ENCODE data around the gene RRN3. TPM values are rescaled to one million over a fixed set of nuclear protein-coding genes. Genes with fewer than 3 reads are reported as not detected.
"Not testable (repeated sequence)": the region's sequence is repeated elsewhere in the genome, so short reads cannot be mapped to it uniquely, and the experiment has no call there.

Gene RRN3
- total RNA-seq, 1 donor from 2014 or later: 84.4 TPM

GRCh38 chr16:15100372-15100987 is 6.4 kb upstream of the RRN3 start:
- not testable (repeated sequence) for DNase-seq (ENCODE audit: low spot score in 2 of 2); FAIRE-seq

- FAIRE-seq; DNase-seq (ENCODE audit: low spot score in 2 of 2): not testable (repeated sequence)
Measured at GRCh38 chr16:15099366-15099909, 5.4 kb upstream of the RRN3 start.

DNA sequence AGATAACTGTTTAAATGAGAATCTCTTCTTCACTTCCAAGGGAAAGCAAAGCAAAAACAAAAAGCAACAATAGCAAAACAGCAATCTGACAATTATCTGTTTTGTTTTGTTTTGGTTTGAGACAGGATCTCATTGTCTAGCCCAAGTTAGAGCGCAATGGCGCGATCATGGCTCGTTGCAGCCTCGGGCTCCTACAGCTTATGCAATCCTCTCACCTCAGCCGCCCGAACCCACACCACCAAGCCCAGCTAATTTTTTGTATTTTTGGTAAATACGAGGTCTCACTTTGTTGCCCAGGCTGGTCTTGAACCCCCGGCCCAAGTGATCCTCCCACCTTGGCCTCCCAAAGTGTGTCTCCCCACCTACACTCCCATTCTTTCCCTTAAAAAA is 2.5 kb upstream of the RRN3 start:
- not testable (repeated sequence) for FAIRE-seq; DNase-seq (ENCODE audit: low spot score in 2 of 2)

DNA sequence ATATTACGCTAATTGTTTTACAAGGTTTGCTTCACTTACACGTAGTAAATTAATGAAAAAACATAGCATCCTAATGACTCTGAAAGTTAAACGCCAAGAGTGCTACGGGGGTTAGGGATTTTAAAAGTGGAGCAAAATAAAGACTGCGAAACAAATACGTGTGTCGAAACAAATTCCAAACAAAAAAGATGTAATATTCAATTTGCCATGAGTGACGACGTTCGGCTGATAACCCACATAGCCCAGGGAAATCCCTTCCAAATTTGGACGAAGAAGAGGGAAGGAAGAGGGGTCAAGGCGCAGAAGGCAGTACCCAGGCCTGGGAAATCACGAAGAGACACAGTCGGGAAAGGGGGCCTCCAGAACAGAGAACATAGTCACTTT is 509 bp downstream of the RRN3 start:
- not testable (repeated sequence) for FAIRE-seq; DNase-seq (ENCODE audit: low spot score in 2 of 2)

GRCh38 chr16:15090663-15091269 is 3.3 kb downstream of the RRN3 start:
- not testable (repeated sequence) for DNase-seq (ENCODE audit: low spot score in 2 of 2); FAIRE-seq

GRCh38 chr16:15082788-15083187 is 11.3 kb downstream of the RRN3 start:
- not testable (repeated sequence) for DNase-seq (ENCODE audit: low spot score in 2 of 2); FAIRE-seq

DNA sequence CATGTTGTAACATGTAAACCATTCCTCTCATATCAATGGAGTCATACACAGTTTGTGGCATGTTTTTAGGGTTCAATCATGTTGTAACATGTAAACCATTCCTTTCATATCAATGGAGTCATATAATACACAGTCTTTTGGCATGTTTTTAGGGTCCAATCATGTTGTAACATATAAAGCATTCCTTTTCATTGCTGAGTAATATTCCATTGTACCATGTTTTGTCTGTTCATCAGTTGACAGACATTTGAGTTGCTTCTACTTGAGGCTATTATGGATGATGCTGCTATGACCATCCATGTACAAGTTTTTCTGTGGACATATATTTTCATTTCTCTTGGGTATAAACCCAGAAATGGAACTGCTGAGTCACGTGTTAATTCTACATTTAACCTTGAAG is 13.2 kb downstream of the RRN3 start:
- not testable (repeated sequence) for FAIRE-seq; DNase-seq (ENCODE audit: low spot score in 2 of 2)

DNA sequence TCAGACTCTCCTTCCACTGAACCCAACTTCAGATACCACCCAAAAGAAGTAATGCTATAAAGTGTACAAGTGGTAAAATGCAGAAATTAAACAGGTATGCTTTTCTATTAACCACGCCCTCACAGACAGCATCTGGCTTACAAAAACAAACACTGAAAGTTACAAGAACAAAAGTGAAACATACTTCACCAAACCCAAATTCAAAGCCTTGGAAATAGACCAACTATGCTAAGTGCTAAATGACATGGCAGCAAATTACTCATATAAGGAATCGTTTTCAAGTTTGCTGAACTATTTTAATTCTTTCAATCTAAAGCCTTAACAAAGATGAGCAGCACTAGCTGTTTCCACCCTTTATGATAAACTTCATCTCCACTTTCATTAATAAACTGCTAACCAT is 17.9 kb downstream of the RRN3 start:
- not testable (repeated sequence) for DNase-seq (ENCODE audit: low spot score in 2 of 2); FAIRE-seq

DNA sequence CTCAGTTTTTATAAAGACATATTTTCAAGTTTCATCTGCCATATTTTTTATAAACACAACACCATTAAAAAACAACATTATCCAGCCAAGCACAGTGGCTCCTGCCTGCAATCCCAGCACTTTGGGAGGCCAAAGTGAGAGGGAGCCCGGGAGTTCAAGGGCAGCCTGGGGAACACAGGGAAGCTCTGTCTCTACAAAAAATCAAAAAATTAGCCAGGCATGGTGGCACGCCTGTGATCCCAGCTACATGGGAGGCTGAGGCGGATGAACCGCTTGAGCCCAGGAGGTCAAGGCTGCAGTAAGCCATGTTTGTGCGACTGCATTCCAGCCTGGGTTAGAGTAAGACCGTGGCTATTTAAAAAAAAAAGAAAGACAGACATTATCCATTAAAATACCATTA is 21.0 kb downstream of the RRN3 start:
- FAIRE-seq (no peak), DNase-seq (ENCODE audit: low spot score in 2 of 2) (no peak)

- not testable (repeated sequence) for DNase-seq (ENCODE audit: low spot score in 2 of 2); FAIRE-seq
Measured at GRCh38 chr16:15071916-15072769, 21.9 kb downstream of the RRN3 start.

- not testable (repeated sequence) for FAIRE-seq; DNase-seq (ENCODE audit: low spot score in 2 of 2)
Measured at GRCh38 chr16:15071013-15071412, 23.1 kb downstream of the RRN3 start.

DNA sequence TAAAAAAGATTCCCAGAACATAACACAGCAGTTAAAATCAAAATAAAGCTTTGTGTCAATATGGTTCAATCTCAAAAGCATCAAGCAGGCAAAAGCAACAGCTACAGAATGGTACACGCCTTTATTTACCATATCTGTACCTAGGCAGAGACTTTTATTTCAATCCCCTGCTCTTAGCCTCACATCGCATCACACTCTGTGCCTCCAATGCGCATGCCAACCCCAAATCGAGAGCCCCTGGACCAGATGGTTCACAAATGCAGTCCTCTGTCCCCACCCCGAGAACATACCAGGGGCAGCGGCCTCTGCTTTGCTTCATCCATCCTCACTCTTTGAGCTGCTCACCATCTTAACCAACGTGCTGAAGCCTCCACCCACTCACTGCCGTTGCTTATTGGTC is 27.4 kb downstream of the RRN3 start:
- not testable (repeated sequence) for DNase-seq (ENCODE audit: low spot score in 2 of 2); FAIRE-seq

DNA sequence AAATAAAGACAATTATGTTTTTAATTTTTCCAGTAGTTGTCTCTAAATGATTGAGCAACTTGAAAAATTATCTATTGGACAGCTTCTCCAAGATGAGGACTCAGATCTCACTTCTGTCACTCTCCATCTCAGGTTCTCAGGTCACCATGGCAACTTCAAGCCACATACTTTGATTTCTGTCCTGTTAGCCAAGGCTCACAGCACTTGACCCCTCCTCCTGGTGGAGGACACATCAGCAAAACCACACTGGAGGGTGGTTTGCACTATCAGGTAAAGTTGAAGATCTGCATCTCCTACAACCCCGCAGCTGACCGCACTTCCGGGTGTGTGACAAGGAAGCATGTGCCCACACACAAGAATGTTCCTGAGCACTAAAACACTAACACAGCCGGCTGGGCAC is 28.1 kb downstream of the RRN3 start:
- not testable (repeated sequence) for DNase-seq (ENCODE audit: low spot score in 2 of 2); FAIRE-seq

GRCh38 chr16:15062085-15062810 is 31.8 kb downstream of the RRN3 start:
- FAIRE-seq; DNase-seq (ENCODE audit: low spot score in 2 of 2): not testable (repeated sequence)

DNA sequence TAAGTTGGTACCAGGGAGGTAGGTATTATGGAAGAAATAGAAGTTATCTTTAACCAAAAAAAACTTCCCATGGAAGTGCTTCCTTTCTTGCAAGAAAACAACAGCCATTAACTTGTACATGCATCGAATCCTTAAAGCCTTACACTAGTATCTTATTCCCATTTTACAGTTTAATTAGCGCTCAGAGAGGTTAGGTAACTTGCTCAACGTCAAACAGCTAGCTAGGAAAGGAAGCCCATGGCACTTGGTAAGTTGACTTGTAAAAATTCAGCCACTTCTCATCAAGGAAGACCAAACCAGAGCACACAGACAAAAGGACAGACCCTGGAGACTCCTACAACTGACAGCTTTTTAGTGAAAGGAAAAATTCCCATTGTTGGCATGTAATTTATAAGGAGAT is 34.7 kb downstream of the RRN3 start:
- FAIRE-seq (no peak), DNase-seq (ENCODE audit: low spot score in 2 of 2) (no peak)

DNA sequence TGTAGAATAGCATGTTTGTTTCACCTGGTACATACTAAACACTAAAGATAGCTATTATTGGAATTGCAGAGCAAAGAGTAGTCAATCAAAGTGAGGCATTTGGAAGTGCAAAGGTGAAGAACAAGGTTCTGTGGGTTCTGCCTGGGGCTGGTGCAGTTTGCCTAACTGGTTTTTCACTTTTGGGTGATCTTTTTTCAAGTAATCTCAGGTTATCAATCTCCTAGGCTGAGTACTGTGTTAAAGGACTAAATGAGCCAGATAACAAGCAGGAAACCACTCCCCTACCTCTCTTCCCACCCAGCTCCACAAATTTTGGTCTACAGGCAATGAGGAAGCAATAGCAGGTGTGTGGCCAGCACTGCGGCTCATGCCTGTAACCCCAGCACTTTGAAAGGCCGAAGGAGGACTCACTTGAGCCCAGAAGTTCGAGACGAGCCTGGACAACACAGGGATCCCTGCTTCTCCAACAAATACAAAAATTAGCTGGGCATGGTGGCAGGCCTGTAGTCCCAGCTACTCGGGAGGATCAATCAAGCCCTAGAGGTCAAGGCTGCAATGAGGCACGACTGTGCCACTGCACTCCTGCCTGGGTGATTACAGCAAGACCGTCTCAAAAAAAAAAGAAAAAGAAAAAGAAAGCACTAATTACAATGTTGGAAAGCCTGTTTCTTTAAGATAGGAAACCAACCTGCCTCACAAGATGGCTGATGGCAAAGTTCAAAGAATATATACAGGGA is 36.2 kb downstream of the RRN3 start:
- FAIRE-seq: no peak
- DNase-seq (ENCODE audit: low spot score in 2 of 2): no peak

DNA sequence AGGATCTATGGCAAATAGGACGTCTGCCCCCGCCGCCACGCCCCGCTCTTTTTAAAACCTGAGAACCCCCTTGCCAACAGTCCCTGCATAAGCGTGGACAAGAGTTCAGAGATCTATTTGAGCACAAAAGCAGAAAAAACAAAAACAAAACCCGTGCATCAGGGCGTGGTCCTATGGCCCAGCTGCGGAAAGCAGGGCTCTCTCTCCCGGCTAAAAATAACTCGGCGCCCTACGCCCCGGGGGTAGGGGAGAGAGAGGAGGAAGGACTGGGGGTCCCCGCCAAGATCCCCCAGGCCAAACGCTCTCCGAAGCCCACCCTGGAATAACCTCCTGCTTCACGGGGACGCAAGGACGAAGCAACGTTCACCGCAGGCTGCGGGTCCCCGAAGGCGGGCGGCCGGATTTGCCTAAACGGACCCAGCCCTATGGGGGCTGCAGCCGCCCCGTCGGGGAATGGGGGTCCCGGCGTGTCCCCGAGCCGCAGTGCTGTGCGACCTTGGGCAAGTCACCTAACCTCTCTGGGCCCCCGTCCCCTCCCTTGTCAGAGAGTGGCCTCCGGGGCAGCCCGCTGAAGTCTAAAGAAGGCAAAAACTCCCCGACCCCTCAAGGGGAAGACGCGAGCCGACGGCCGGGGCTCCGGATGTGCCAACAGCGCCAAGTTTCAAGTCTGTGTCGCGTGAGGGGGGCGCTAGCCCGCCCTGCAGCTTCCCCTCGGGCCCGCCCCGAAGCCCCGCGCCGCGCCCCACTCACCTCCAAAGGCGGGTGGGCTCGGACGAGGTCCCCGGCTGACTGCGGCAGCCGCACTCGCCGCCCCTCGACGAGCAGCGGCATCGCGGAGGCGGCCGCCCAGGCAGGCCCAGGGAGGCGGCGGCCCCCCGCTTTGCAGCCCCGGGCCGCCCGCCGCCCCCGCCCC is 38.7 kb downstream of the RRN3 start:
- DNase-seq (ENCODE audit: low spot score in 2 of 2): no peak
- FAIRE-seq: no peak

- DNase-seq (ENCODE audit: low spot score in 2 of 2) (no peak), FAIRE-seq (no peak)
Measured at GRCh38 chr16:15054357-15055140, 39.5 kb downstream of the RRN3 start.
